GM21367 (cell line): ENCODE data around the gene CSNK1G3.

ENCODE experiments used
- ATAC-seq: cut with Tn5 transposase; IDR thresholded peaks from one replicate; pipeline ENCODE4 v1.9.1; 2021; ENCODE audit not compliant: unreplicated experiment

CSNK1G3 gene

GRCh38 chr5:123512611-123513461 is 859 bp downstream of the CSNK1G3 start:
- ATAC-seq = no peak

- no peak for ATAC-seq
Measured at GRCh38 chr5:123514615-123515355, 2.8 kb downstream of the CSNK1G3 start.

- ATAC-seq = no peak
Measured at GRCh38 chr5:123515904-123516303, 3.9 kb downstream of the CSNK1G3 start.

GRCh38 chr5:123517476-123517875 is 5.5 kb downstream of the CSNK1G3 start:
- ATAC-seq = no peak

DNA sequence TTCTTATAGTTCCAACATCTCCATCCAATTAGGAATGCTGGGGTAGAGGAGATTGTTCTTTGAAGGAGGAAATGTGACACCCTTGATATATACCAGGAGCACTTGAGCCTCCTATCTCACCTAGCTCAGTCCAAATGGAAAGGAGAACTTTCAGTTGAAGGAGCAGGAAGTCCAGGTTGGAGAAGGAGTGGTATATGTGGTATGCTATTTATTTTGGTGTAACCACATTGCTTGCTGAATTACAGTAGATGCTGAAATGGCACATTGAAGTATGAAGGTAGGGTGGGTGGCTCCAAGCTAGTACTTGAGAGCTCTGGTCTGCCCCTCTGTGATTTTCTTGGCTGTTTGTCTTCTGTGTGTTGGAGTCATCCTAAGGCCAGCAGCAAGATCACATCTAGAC is 6.1 kb downstream of the CSNK1G3 start:
- ATAC-seq = no peak

GRCh38 chr5:123520677-123521247 is 8.8 kb downstream of the CSNK1G3 start:
- ATAC-seq = peak; percentile 67

GRCh38 chr5:123524146-123524545 is 12.2 kb downstream of the CSNK1G3 start:
- ATAC-seq = no peak

- ATAC-seq = peak; percentile 61
Measured at GRCh38 chr5:123527190-123527589, 15.2 kb downstream of the CSNK1G3 start.

DNA sequence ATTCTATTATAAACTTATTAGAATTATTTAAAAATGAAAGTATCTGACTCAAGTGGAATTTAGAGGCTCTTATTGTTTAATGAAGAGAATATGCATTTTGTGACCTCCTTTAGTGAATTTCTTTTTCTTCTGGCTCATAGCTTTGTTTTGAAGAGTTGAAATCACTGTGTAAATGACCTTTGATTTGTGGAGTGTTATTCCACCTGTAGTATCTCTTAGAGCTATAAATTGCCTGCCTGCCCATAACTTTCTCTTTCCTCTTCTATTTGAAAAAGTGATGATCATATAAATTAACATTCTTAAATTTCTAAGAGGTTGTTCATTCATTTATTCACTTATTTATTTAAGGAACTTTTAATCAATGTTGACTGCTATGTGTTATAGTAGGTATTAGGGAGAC is 16.1 kb downstream of the CSNK1G3 start:
- ATAC-seq = no peak

- ATAC-seq = no peak
Measured at GRCh38 chr5:123528878-123529277, 16.9 kb downstream of the CSNK1G3 start.

DNA sequence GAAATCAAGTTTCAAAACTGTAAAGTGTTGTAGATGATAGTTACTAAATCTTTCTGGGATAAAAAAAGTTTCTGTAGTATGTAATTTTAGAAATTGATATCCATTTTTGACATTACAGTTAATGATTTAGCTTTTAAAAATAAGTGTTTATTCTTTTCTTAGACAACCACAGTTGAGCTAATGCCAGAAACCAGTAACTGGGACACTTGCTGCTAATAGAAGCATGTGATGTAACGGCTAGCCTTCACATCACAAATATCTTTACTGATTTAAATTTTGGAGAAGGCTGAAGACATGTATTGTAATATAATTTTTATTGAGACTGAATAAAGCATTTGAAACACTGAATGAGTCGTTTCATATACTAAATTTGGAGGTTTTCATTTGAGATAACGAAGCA is 18.8 kb downstream of the CSNK1G3 start:
- ATAC-seq = no peak

GRCh38 chr5:123535648-123536047 is 23.7 kb downstream of the CSNK1G3 start:
- no peak for ATAC-seq

DNA sequence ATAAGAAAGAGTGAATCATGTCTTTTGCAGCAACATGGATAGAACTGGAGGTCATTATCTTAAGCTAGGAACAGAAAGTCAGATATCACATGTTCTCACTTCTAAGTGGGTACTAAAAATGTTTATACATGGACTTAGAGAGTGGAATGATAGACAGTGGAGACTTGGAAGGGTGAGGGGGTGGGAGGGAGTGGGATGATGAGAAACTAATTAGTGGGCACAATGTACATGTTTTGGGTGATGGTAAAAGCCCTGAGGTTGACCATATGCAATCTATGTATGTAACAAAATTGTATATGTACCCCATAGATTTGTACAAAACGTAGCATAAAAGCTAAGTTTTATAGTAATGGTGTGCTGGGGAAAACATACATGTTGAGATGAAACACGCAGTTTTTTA is 25.3 kb downstream of the CSNK1G3 start:
- no peak for ATAC-seq

DNA sequence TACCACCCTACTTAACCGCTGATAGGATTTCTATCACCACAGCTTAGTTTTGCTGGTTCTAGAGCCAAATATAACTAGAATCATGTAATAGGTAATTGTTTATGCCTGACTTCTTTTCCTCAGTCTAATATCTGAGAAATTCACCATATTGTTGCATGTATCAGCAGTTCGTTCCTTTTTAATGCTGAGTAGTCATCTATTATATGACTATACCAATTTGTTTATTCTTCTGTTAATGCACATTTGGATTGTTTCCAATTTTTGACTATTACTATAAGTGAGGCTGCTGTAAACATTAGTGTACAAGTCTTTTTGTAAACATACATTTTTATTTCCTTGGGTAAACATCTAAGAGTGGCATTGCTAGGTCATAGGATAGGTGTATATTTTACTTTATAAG is 25.9 kb downstream of the CSNK1G3 start:
- no peak for ATAC-seq

DNA sequence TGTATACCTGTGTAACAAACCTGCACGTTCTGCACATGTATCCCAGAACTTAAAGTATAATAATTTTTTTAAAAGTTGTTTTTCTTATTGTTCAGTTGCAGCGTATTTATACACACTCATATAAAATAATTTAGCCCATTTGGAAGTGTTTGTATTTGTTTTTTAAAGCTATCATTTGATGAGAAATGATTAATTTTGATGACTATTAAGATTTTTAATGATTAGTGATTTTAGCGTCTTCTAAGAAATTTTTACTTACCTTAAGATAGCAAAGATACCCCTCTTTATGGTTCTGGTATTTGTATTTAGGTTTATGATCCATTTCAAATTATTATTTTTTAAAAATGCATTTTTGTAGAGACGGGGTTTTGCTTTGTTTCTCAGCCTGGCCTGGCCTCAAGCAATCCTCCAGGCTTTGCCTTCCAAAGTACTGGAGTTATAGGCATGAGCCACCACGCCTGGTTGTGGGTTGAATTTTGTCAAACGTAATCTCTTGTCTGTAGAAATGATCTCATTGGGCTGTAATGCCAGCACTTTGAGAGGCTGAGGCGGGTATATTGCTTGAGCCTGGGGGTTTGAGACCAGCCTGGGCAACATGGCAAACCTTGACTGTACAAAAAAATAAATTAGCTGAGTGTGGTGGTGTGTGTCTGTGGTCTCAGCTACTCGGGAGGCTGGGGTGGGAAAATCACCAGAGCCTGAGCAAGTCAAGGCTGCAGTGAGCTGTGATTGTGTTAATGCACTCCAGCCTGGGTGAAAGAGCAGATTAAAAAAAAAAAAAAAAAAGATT is 26.9 kb downstream of the CSNK1G3 start:
- no peak for ATAC-seq

- ATAC-seq = no peak
Measured at GRCh38 chr5:123540534-123540933, 28.6 kb downstream of the CSNK1G3 start.

DNA sequence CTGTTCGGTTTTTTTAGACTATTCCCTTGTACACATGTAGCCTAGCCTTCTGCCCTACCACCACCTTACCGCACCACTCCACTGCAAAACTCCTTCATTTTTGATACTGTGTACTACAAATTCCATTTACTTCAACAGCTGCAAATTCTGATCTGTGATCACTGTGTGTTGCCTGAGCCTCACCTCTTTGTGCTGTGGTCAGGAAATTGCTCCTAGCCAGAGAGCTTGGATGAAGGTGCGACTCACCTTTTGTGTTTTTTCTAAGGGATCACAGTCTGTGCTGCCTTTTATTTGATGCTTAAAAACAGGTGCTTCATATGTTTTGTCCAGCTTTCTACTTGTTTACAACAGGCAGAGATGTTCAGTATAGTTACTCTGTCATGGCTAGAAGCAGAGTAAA is 31.5 kb downstream of the CSNK1G3 start:
- no peak for ATAC-seq

GRCh38 chr5:123545506-123545905 is 33.5 kb downstream of the CSNK1G3 start:
- ATAC-seq = no peak

DNA sequence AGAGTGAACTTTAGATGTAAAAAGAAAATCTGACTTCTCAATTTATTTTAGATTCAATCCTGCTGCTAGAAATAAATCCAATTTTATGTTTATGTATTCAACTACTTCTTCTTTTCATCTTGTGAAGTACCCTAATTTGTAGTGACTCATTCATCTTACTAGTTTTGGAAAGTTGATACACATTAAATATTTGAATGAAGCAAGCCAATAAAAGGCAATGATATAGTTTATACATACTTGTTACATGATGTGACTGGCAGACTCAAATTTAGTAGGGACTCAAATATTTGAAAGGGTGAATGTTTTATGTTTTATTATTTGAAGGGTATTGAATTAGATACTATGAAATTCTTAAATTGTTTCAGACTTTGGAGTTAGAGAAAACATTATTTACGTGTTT is 34.7 kb downstream of the CSNK1G3 start:
- no peak for ATAC-seq

- ATAC-seq = peak; percentile 99
Measured at GRCh38 chr5:123549256-123549904, 37.4 kb downstream of the CSNK1G3 start.

- ATAC-seq = no peak
Measured at GRCh38 chr5:123554601-123555000, 42.6 kb downstream of the CSNK1G3 start.
